GM20431 (cell line): Measurements from ENCODE around the gene ATAD3A.

Experiments
- in situ Hi-C: fragments of 300-500 bp; cut with MseI, MboI; formaldehyde crosslinking; loops from one replicate; pipeline ENCODE4 v1.15.0; 2020; ENCODE audit warnings: low sequenced_read_pairs; ENCODE audit not compliant: unreplicated experiment

ATAD3A gene

GRCh38 chr1:1573843-1574720 lies 62.1 kb downstream of the ATAD3A start:
- in situ Hi-C loops: no loop called here

GRCh38 chr1:1574721-1575537 lies 63.0 kb downstream of the ATAD3A start, which contains the start of gene SSU72:
TSS of gene SSU72 (minus strand) at chr1:1574863. CDS start at chr1:1574557, 306 bp downstream.
- in situ Hi-C loops: no loop called here

- in situ Hi-C loops: no loop called here
These were observed 65.5 kb downstream of the ATAD3A start for GRCh38 chr1:1577367-1578011.

- in situ Hi-C loops: no loop called here
These were observed 66.5 kb downstream of the ATAD3A start for GRCh38 chr1:1578371-1578940.

- in situ Hi-C loops: no loop called here
These were observed 70.8 kb downstream of the ATAD3A start for GRCh38 chr1:1582585-1583346.

GRCh38 chr1:1583347-1584010 lies 71.5 kb downstream of the ATAD3A start:
- in situ Hi-C loops: no loop called here
